IMR-90 (cell line): Measurements from ENCODE around the gene CPXM1. TPM values are rescaled to one million over a fixed set of nuclear protein-coding genes. Genes with fewer than 3 reads are reported as not detected.

ENCODE experiments used
- ATAC-seq: fragments of 200-7000 bp; cut with Tn5 transposase; 2 replicates; pipeline ENCODE4 v1.9.1; 2020; ENCODE audit warnings: low read depth, mild to moderate bottlenecking, moderate library complexity
- BruUV-seq: library from RNA; stranded (reverse); fragments of 400-500 nt; replicated peaks from 2 replicates; lab custom pipeline; 2021; lab: Mats Ljungman, UMichigan
- CTCF ChIA-PET: fragments of 300-600 bp; formaldehyde crosslinking; extraction: SDS; loops from one replicate; lab custom pipeline; 2021; ENCODE audit warnings: antibody characterized with exemption; lab: Yijun Ruan, JAX
- POLR2A ChIA-PET: fragments of 300-600 bp; sonication (Branson Sonifier 250); formaldehyde crosslinking; loops from one replicate; lab custom pipeline; 2022; ENCODE audit warnings: antibody characterized with exemption; ENCODE audit not compliant: unreplicated experiment; lab: Charles Lee
- DNase-seq: peaks from one replicate; pipeline ENCODE4 v3.0.0; 2013
- H2AFZ ChIP-seq: replicated peaks from 2 replicates; pipeline ENCODE3; 2013; ENCODE audit warnings: low read length, mild to moderate bottlenecking; ENCODE audit not compliant: poor library complexity
- H2AK5ac ChIP-seq: 2 replicates; pipeline ENCODE4 v1.6.1; 2013; ENCODE audit warnings: low read depth, low read length, inconsistent platforms
- H2AK9ac ChIP-seq: replicated peaks from 2 replicates; pipeline ENCODE3; 2013; ENCODE audit warnings: mild to moderate bottlenecking, low read depth, low read length, moderate library complexity; ENCODE audit not compliant: poor library complexity
- H2BK120ac ChIP-seq: 2 replicates; pipeline ENCODE4 v1.6.1; 2013; ENCODE audit warnings: low read depth, low read length, inconsistent platforms
- H2BK15ac ChIP-seq: 3 replicates; pipeline ENCODE4 v1.6.1; 2013; ENCODE audit warnings: low read depth, low read length, inconsistent platforms
- H2BK20ac ChIP-seq: 2 replicates; pipeline ENCODE4 v1.6.1; 2013; ENCODE audit warnings: low read depth, mild to moderate bottlenecking, inconsistent platforms, low read length, moderate library complexity
- H2BK5ac ChIP-seq: 2 replicates; pipeline ENCODE4 v1.6.1; 2013; ENCODE audit warnings: mild to moderate bottlenecking, low read depth, low read length, inconsistent platforms; ENCODE audit not compliant: poor library complexity, severe bottlenecking
- H3K14ac ChIP-seq: replicated peaks from 2 replicates; pipeline ENCODE4 v1.6.1; 2013; ENCODE audit warnings: low read depth, low read length, inconsistent platforms
- H3K18ac ChIP-seq: 2 replicates; pipeline ENCODE4 v1.6.1; 2013; ENCODE audit warnings: low read depth, low read length, control low read depth
- H3K23ac ChIP-seq: 2 replicates; pipeline ENCODE4 v1.6.1; 2013; ENCODE audit warnings: low read depth, low read length, inconsistent platforms
- H3K27ac ChIP-seq: 2 replicates; pipeline ENCODE4 v1.5.1; 2013; ENCODE audit warnings: mild to moderate bottlenecking, control low read depth, low read length; ENCODE audit not compliant: insufficient read depth
- H3K27me3 ChIP-seq: 2 replicates; pipeline ENCODE4 v1.6.1; 2013; ENCODE audit warnings: low read length; ENCODE audit not compliant: control insufficient read depth, insufficient read depth
- H3K36me3 ChIP-seq: 2 replicates; pipeline ENCODE4 v1.6.1; 2013; ENCODE audit warnings: low read length, mixed read lengths; ENCODE audit not compliant: control insufficient read depth, insufficient read depth
- H3K4ac ChIP-seq: 2 replicates; pipeline ENCODE4 v1.6.1; 2013; ENCODE audit warnings: low read depth, low read length, inconsistent platforms
- H3K4me1 ChIP-seq: 2 replicates; pipeline ENCODE4 v1.6.1; 2013; ENCODE audit warnings: low read length, mixed read lengths; ENCODE audit not compliant: control insufficient read depth, insufficient read depth
- H3K4me2 ChIP-seq: 2 replicates; pipeline ENCODE4 v1.6.1; 2013; ENCODE audit warnings: low read depth, mild to moderate bottlenecking, control low read depth, low read length, moderate library complexity
- H3K4me3 ChIP-seq: 2 replicates; pipeline ENCODE4 v1.5.1; 2013; ENCODE audit warnings: low read depth, mild to moderate bottlenecking, control low read depth, low read length, moderate library complexity; ENCODE audit not compliant: insufficient read depth
- H3K56ac ChIP-seq: 2 replicates; pipeline ENCODE4 v1.6.1; 2013; ENCODE audit warnings: low read length, inconsistent platforms; ENCODE audit not compliant: insufficient read depth; ENCODE audit errors: extremely low read depth
- H3K79me1 ChIP-seq, 2 experiments: 2 replicates each; pipeline ENCODE4 v1.6.1; 2013; ENCODE audit warnings: low read length in 2 of 2, inconsistent platforms in 1 of 2, low read depth in 1 of 2
- H3K9ac ChIP-seq: 2 replicates; pipeline ENCODE4 v1.6.1; 2013; ENCODE audit warnings: low read depth, low read length, control low read depth
- H3K9me1 ChIP-seq: 2 replicates; pipeline ENCODE4 v1.6.1; 2013; ENCODE audit warnings: low read length, inconsistent platforms; ENCODE audit not compliant: insufficient read depth
- H3K9me3 ChIP-seq: 2 replicates; pipeline ENCODE4 v1.6.1; 2013; ENCODE audit warnings: low read length; ENCODE audit not compliant: control insufficient read depth, insufficient read depth
- H4K20me1 ChIP-seq: 2 replicates; pipeline ENCODE4 v1.6.1; 2013; ENCODE audit warnings: low read length, inconsistent platforms; ENCODE audit not compliant: insufficient read depth
- H4K5ac ChIP-seq: 2 replicates; pipeline ENCODE4 v1.6.1; 2013; ENCODE audit warnings: mild to moderate bottlenecking, low read depth, low read length, control low read depth
- H4K8ac ChIP-seq, 2 experiments: 2 replicates each; pipeline ENCODE4 v1.6.1; 2013; ENCODE audit warnings: low read depth in 2 of 2, low read length in 2 of 2, control low read depth in 1 of 2, inconsistent platforms in 1 of 2
- H4K91ac ChIP-seq: 2 replicates; pipeline ENCODE4 v1.6.1; 2013; ENCODE audit warnings: low read depth, low read length, inconsistent platforms; ENCODE audit not compliant: insufficient read depth
- BHLHE40 ChIP-seq: fragments of 150-350 bp; IDR thresholded peaks from 2 replicates; pipeline ENCODE4 v1.6.1; 2016; ENCODE audit warnings: mild to moderate bottlenecking, low read depth, low read length
- MAFK ChIP-seq: IDR thresholded peaks from 2 replicates; pipeline ENCODE4 v1.6.1; 2012; ENCODE audit warnings: low read depth, low read length, improper control_type of control experiment
- WGBS, 2 experiments: methylation state at CpG; one replicate each; pipeline versions ENCODE4 v1.1.5 to v1.1.7; 2013; ENCODE audit warnings: missing lambda C conversion rate in 2 of 2; ENCODE audit not compliant: insufficient read length in 1 of 2; ENCODE audit errors: extremely low coverage in 2 of 2; 5-methylcytosine and 5-hydroxymethylcytosine counted together
- dilution Hi-C: fragments of 300-500 bp; cut with HindIII; formaldehyde crosslinking; loops from one replicate; pipeline ENCODE4 v1.14.3; 2018; ENCODE audit warnings: low sequenced_read_pairs; ENCODE audit not compliant: unreplicated experiment
- in situ Hi-C: fragments of 300-500 bp; cut with MboI; formaldehyde crosslinking; loops from 3 replicates; pipeline ENCODE4 v1.14.3; 2019; ENCODE audit warnings: low sequenced_read_pairs, inconsistent platforms, mixed read lengths
- intact Hi-C: fragments of 100-400 bp; cut with micrococcal nuclease; formaldehyde crosslinking; loops from 2 replicates; pipeline ENCODE4 v1.10.0; 2022
- polyA plus RNA-seq, 3 experiments: library from polyadenylated mRNA; depleted of rRNA; stranded (reverse); fragments of >200 nt; gene quantifications; 2 replicates each; pipeline ENCODE4 v1.2.3, GENCODE V29; 2012; ENCODE audit warnings: low replicate concordance in 1 of 3
- total RNA-seq: library from RNA; depleted of rRNA; stranded (reverse); fragments of >200 nt; gene quantifications from 2 replicates; pipeline ENCODE4 v1.2.3, GENCODE V29; 2012
- TF ChIP-seq, protein P1 (sequence below): fragments of 150-350 bp; IDR thresholded peaks from 2 replicates; pipeline ENCODE4 v1.6.1; 2017; ENCODE audit warnings: mild to moderate bottlenecking, antibody characterized with exemption, low read length, low read depth

CPXM1 gene
- total and polyA plus RNA-seq, 2 of the 4 experiments (the other 2 are of a cell fraction) = 1.1 to 4.6 TPM

DNA sequence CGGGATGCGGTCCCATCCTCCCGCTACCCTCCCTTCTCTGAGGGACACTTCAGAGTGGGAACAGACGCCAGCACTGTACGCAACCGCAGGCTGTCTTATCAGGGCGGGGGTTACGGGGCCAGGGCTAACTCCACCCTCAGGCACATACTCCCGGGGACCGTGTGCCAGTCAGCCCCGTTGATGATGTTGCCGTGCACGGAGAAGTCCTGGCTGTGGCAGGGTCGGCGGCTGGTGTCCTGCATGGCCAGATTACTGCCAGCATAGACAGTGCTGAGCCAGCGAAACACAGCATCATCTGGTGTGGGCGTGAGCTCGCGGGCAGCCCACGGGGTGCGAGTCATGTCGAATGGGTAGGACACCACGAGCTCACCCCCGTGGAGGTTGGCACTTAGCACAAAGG, 5.0 kb downstream of the CPXM1 start:
- DNase-seq (no peak), ATAC-seq (no peak)
- Histone ChIP-seq H2BK5ac (no peak overlapping the region), H3K27me3 (peaks cover 35% of the 10 kb centered on the region), H3K23ac (no peak overlapping the region), H2AK9ac (no peak overlapping the region), H4K5ac (no peak overlapping the region), H3K79me1 (no peaks in the 10 kb centered on the region), H3K14ac (no peak overlapping the region), H2BK15ac (no peak overlapping the region), H3K9me1 (no peaks in the 10 kb centered on the region), H3K36me3 (no peaks in the 10 kb centered on the region; the same call in 1 of the 2 replicates), H2BK120ac (no peak overlapping the region), H4K8ac (no peak overlapping the region), H3K56ac (no peak overlapping the region), H3K18ac (no peak overlapping the region), H4K20me1 (no peaks in the 10 kb centered on the region), H2AK5ac (no peak overlapping the region), H3K4ac (no peak overlapping the region), H4K91ac (no peak overlapping the region), H2BK20ac (no peak overlapping the region), H3K4me1 (no peaks in the 10 kb centered on the region; the same call in 1 of the 2 replicates), H3K9me3 (no peaks in the 10 kb centered on the region), H3K4me3 (no peak overlapping the region), H3K9ac (no peak overlapping the region), H3K4me2 (no peak overlapping the region), H3K27ac (no peak overlapping the region), H2AFZ (peak overlapping the region; percentile 23)
- POLR2A ChIA-PET = no interaction called here
- BruUV-seq = no TSS peak
- 90% methylated on average over 16 of the region's 24 CpGs; no CpG with 5 or more reads in 1 of the 2 experiments for WGBS, 2 experiments
- in situ Hi-C loops = no loop called here
- CTCF ChIA-PET = no interaction called here
- intact Hi-C loops = no loop called here
- peak; percentile 9; the same call in 1 of the 2 replicates for TF ChIP-seq MAFK
- TF ChIP-seq BHLHE40 = no peak
- TF ChIP-seq, protein P1, sequence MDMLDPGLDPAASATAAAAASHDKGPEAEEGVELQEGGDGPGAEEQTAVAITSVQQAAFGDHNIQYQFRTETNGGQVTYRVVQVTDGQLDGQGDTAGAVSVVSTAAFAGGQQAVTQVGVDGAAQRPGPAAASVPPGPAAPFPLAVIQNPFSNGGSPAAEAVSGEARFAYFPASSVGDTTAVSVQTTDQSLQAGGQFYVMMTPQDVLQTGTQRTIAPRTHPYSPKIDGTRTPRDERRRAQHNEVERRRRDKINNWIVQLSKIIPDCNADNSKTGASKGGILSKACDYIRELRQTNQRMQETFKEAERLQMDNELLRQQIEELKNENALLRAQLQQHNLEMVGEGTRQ = no peak
- dilution Hi-C loops = no loop called here
